ENCODE results near the gene LYRM1.
"Not testable (repeated sequence)": the region's sequence is repeated elsewhere in the genome, so short reads cannot be mapped to it uniquely, and the experiment has no call there.

The LYRM1 gene

GRCh38 chr16:20940871-20941635, 40.5 kb downstream of the LYRM1 start:
- Histone ChIP-seq H3K27me3 (ENCODE audit: control insufficient read depth, insufficient read depth, low read length) (no peaks in the 10 kb centered on the region), H3K9me3 (ENCODE audit: control insufficient read depth, insufficient read depth, low read depth, low read length) (no peaks in the 10 kb centered on the region), H3K4me1 (ENCODE audit: control insufficient read depth, insufficient read depth, low read length) (peaks cover 4% of the 10 kb centered on the region; the same call in 1 of the 2 replicates), H3K36me3 (ENCODE audit: control insufficient read depth, insufficient read depth, low read length) (no peaks in the 10 kb centered on the region), H3K9ac (ENCODE audit: low read length) (no peak overlapping the region), H3K27ac (ENCODE audit: low read depth, low read length) (no peak overlapping the region), H3K4me3 (ENCODE audit: low read depth, low read length) (no peak overlapping the region)

- Histone ChIP-seq H3K9me3 (ENCODE audit: control insufficient read depth, insufficient read depth, low read depth, low read length) (no peaks in the 10 kb centered on the region), H3K27ac (ENCODE audit: low read depth, low read length) (no peak overlapping the region), H3K9ac (ENCODE audit: low read length) (no peak overlapping the region), H3K27me3 (ENCODE audit: control insufficient read depth, insufficient read depth, low read length) (no peaks in the 10 kb centered on the region), H3K4me3 (ENCODE audit: low read depth, low read length) (no peak overlapping the region), H3K4me1 (ENCODE audit: control insufficient read depth, insufficient read depth, low read length) (peaks cover 4% of the 10 kb centered on the region; the same call in 1 of the 2 replicates), H3K36me3 (ENCODE audit: control insufficient read depth, insufficient read depth, low read length) (no peaks in the 10 kb centered on the region)
These were observed 41.0 kb downstream of the LYRM1 start for GRCh38 chr16:20941636-20941926.

GRCh38 chr16:20942256-20942655, 41.7 kb downstream of the LYRM1 start:
- Histone ChIP-seq H3K36me3 (ENCODE audit: control insufficient read depth, insufficient read depth, low read length) (no peaks in the 10 kb centered on the region), H3K27me3 (ENCODE audit: control insufficient read depth, insufficient read depth, low read length) (no peaks in the 10 kb centered on the region), H3K9ac (ENCODE audit: low read length) (no peak overlapping the region), H3K4me1 (ENCODE audit: control insufficient read depth, insufficient read depth, low read length) (peaks cover 4% of the 10 kb centered on the region; the same call in 1 of the 2 replicates), H3K9me3 (ENCODE audit: control insufficient read depth, insufficient read depth, low read depth, low read length) (no peaks in the 10 kb centered on the region), H3K27ac (ENCODE audit: low read depth, low read length) (no peak overlapping the region), H3K4me3 (ENCODE audit: low read depth, low read length) (no peak overlapping the region)

GRCh38 chr16:20944861-20945574, 44.4 kb downstream of the LYRM1 start:
- no peak overlapping the region for H3K4me3 ChIP-seq (ENCODE audit: low read depth, low read length)
- no peak overlapping the region for H3K27ac ChIP-seq (ENCODE audit: low read depth, low read length)
- no peaks in the 10 kb centered on the region for H3K27me3 ChIP-seq (ENCODE audit: control insufficient read depth, insufficient read depth, low read length)
- H3K4me1 ChIP-seq (ENCODE audit: control insufficient read depth, insufficient read depth, low read length) = peaks cover 4% of the 10 kb centered on the region; the same call in 1 of the 2 replicates
- no peaks in the 10 kb centered on the region for H3K36me3 ChIP-seq (ENCODE audit: control insufficient read depth, insufficient read depth, low read length)
- no peak overlapping the region for H3K9ac ChIP-seq (ENCODE audit: low read length)
- no peaks in the 10 kb centered on the region for H3K9me3 ChIP-seq (ENCODE audit: control insufficient read depth, insufficient read depth, low read depth, low read length)

GRCh38 chr16:20945575-20945875, 45.0 kb downstream of the LYRM1 start:
- H3K27me3 ChIP-seq (ENCODE audit: control insufficient read depth, insufficient read depth, low read length); H3K9me3 ChIP-seq (ENCODE audit: control insufficient read depth, insufficient read depth, low read depth, low read length); H3K36me3 ChIP-seq (ENCODE audit: control insufficient read depth, insufficient read depth, low read length); H3K27ac ChIP-seq (ENCODE audit: low read depth, low read length); H3K4me1 ChIP-seq (ENCODE audit: control insufficient read depth, insufficient read depth, low read length); H3K4me3 ChIP-seq (ENCODE audit: low read depth, low read length); H3K9ac ChIP-seq (ENCODE audit: low read length): not testable (repeated sequence)

GRCh38 chr16:20946015-20946629, 45.6 kb downstream of the LYRM1 start:
- no peak overlapping the region for H3K9ac ChIP-seq (ENCODE audit: low read length)
- H3K27ac ChIP-seq (ENCODE audit: low read depth, low read length) = no peak overlapping the region
- no peaks in the 10 kb centered on the region for H3K9me3 ChIP-seq (ENCODE audit: control insufficient read depth, insufficient read depth, low read depth, low read length)
- H3K4me1 ChIP-seq (ENCODE audit: control insufficient read depth, insufficient read depth, low read length) = peaks cover 4% of the 10 kb centered on the region; the same call in 1 of the 2 replicates
- H3K36me3 ChIP-seq (ENCODE audit: control insufficient read depth, insufficient read depth, low read length) = no peaks in the 10 kb centered on the region
- no peaks in the 10 kb centered on the region for H3K27me3 ChIP-seq (ENCODE audit: control insufficient read depth, insufficient read depth, low read length)
- no peak overlapping the region for H3K4me3 ChIP-seq (ENCODE audit: low read depth, low read length)

GRCh38 chr16:20948444-20948843, 47.9 kb downstream of the LYRM1 start:
- no peaks in the 10 kb centered on the region; the same call in 1 of the 2 replicates for H3K4me1 ChIP-seq (ENCODE audit: control insufficient read depth, insufficient read depth, low read length)

GRCh38 chr16:20949660-20950059, 49.1 kb downstream of the LYRM1 start:
- H3K4me3 ChIP-seq (ENCODE audit: low read depth, low read length) = no peak overlapping the region
- no peak overlapping the region for H3K27ac ChIP-seq (ENCODE audit: low read depth, low read length)
- H3K27me3 ChIP-seq (ENCODE audit: control insufficient read depth, insufficient read depth, low read length) = no peaks in the 10 kb centered on the region
- H3K36me3 ChIP-seq (ENCODE audit: control insufficient read depth, insufficient read depth, low read length) = no peaks in the 10 kb centered on the region
- no peaks in the 10 kb centered on the region for H3K9me3 ChIP-seq (ENCODE audit: control insufficient read depth, insufficient read depth, low read depth, low read length)
- no peak overlapping the region for H3K9ac ChIP-seq (ENCODE audit: low read length)
- H3K4me1 ChIP-seq (ENCODE audit: control insufficient read depth, insufficient read depth, low read length) = no peaks in the 10 kb centered on the region; the same call in 1 of the 2 replicates

More at GRCh38 chr16:20948444-20948843, 47.9 kb downstream of the LYRM1 start:
- no peaks in the 10 kb centered on the region for H3K36me3 ChIP-seq (ENCODE audit: control insufficient read depth, insufficient read depth, low read length)
- H3K27ac ChIP-seq (ENCODE audit: low read depth, low read length) = no peak overlapping the region
- H3K9ac ChIP-seq (ENCODE audit: low read length) = no peak overlapping the region
- H3K27me3 ChIP-seq (ENCODE audit: control insufficient read depth, insufficient read depth, low read length) = no peaks in the 10 kb centered on the region
- no peak overlapping the region for H3K4me3 ChIP-seq (ENCODE audit: low read depth, low read length)
- H3K9me3 ChIP-seq (ENCODE audit: control insufficient read depth, insufficient read depth, low read depth, low read length) = no peaks in the 10 kb centered on the region

- Histone ChIP-seq H3K4me3 (ENCODE audit: low read depth, low read length) (no peak overlapping the region), H3K36me3 (ENCODE audit: control insufficient read depth, insufficient read depth, low read length) (no peaks in the 10 kb centered on the region), H3K9ac (ENCODE audit: low read length) (no peak overlapping the region), H3K27ac (ENCODE audit: low read depth, low read length) (no peak overlapping the region), H3K9me3 (ENCODE audit: control insufficient read depth, insufficient read depth, low read depth, low read length) (no peaks in the 10 kb centered on the region), H3K4me1 (ENCODE audit: control insufficient read depth, insufficient read depth, low read length) (no peaks in the 10 kb centered on the region; the same call in 1 of the 2 replicates), H3K27me3 (ENCODE audit: control insufficient read depth, insufficient read depth, low read length) (no peaks in the 10 kb centered on the region)
These were observed 49.7 kb downstream of the LYRM1 start for GRCh38 chr16:20950294-20950693.

- Histone ChIP-seq H3K9me3 (ENCODE audit: control insufficient read depth, insufficient read depth, low read depth, low read length) (no peaks in the 10 kb centered on the region), H3K4me1 (ENCODE audit: control insufficient read depth, insufficient read depth, low read length) (no peaks in the 10 kb centered on the region), H3K36me3 (ENCODE audit: control insufficient read depth, insufficient read depth, low read length) (no peaks in the 10 kb centered on the region), H3K9ac (ENCODE audit: low read length) (no peak overlapping the region), H3K4me3 (ENCODE audit: low read depth, low read length) (no peak overlapping the region), H3K27me3 (ENCODE audit: control insufficient read depth, insufficient read depth, low read length) (no peaks in the 10 kb centered on the region), H3K27ac (ENCODE audit: low read depth, low read length) (no peak overlapping the region)
These were observed 51.8 kb downstream of the LYRM1 start for GRCh38 chr16:20952139-20952920.
